B cell (primary cell): ENCODE measurements around the gene SNED1. TPM values are rescaled to one million over a fixed set of nuclear protein-coding genes. Genes with fewer than 3 reads are reported as not detected.

Experiments
- ATAC-seq: fragments of 200-7000 bp; cut with Tn5 transposase; one replicate; pipeline ENCODE4 v1.10.0; 2021; ENCODE audit warnings: low read depth, mild to moderate bottlenecking, moderate number of reproducible peaks, moderate library complexity
- CTCF ChIA-PET: fragments of 350-600 bp; sonication (Branson Sonifier 250); formaldehyde crosslinking; loops from one replicate; lab custom pipeline; 2021; ENCODE audit warnings: antibody characterized with exemption, inconsistent platforms; lab: Charles Lee
- POLR2A ChIA-PET: fragments of 350-600 bp; sonication (Branson Sonifier 250); formaldehyde crosslinking; loops from one replicate; lab custom pipeline; 2021; ENCODE audit warnings: antibody characterized with exemption; lab: Charles Lee
- DNase-seq: peaks from one replicate; pipeline ENCODE4 v3.0.0; 2013
- H2AFZ ChIP-seq: 2 replicates; pipeline ENCODE4 v1.6.1; 2012; ENCODE audit warnings: mild to moderate bottlenecking, low read depth, low read length; ENCODE audit not compliant: insufficient read depth, poor library complexity, severe bottlenecking
- H3K27ac ChIP-seq, 2 donors: 1 replicate in 1 of 2; 2 replicates in 1 of 2; pipeline ENCODE4 v1.5.1; 2012 to 2013; ENCODE audit warnings: low read length in 2 of 2, mild to moderate bottlenecking in 2 of 2, moderate library complexity in 1 of 2
- H3K27me3 ChIP-seq, 4 experiments: fragments of 200-600 bp in 1 of 4; sonication (generic) in 1 of 4; replicated peaks in 1 of 4; 1 replicate in 2 of 4; 2 replicates in 2 of 4; pipeline versions ENCODE4 v1.6.1 to v1.7.0; 2013 to 2016; ENCODE audit warnings: low read length in 3 of 4, mild to moderate bottlenecking in 2 of 4, mixed read lengths in 1 of 4, moderate library complexity in 1 of 4; ENCODE audit not compliant: insufficient read depth in 4 of 4, control insufficient read depth in 3 of 4; ENCODE audit errors: control extremely low read depth in 1 of 4
- H3K36me3 ChIP-seq, 2 experiments: replicated peaks in 1 of 2; 1 replicate in 1 of 2; 2 replicates in 1 of 2; pipeline versions ENCODE4 v1.6.1 to v1.7.1; 2013; ENCODE audit warnings: low read length in 1 of 2; ENCODE audit not compliant: insufficient read depth in 2 of 2, control insufficient read depth in 1 of 2; ENCODE audit errors: control extremely low read depth in 1 of 2, extremely low read depth in 1 of 2
- H3K4me1 ChIP-seq, 2 donors: fragments of 200-600 bp in 1 of 2; sonication (generic) in 1 of 2; 1 replicate in 1 of 2; 2 replicates in 1 of 2; pipeline versions ENCODE4 v1.5.1 to v1.6.1; 2013 to 2017; ENCODE audit warnings: low read length in 2 of 2; ENCODE audit not compliant: control insufficient read depth in 2 of 2, insufficient read depth in 2 of 2
- H3K4me2 ChIP-seq: replicated peaks from 2 replicates; pipeline ENCODE3; 2012; ENCODE audit warnings: mild to moderate bottlenecking, low read depth, low read length; ENCODE audit not compliant: poor library complexity, severe bottlenecking
- H3K4me3 ChIP-seq, 5 experiments: fragments of 200-600 bp in 1 of 5; sonication (generic) in 1 of 5; 1 replicate in 3 of 5; 2 replicates in 2 of 5; pipeline versions ENCODE4 v1.5.1 to v1.7.0; 2011 to 2016; ENCODE audit warnings: low read length in 4 of 5, mild to moderate bottlenecking in 4 of 5, low read depth in 2 of 5, control low read depth in 1 of 5, moderate library complexity in 1 of 5; ENCODE audit not compliant: insufficient read depth in 1 of 5; ENCODE audit errors: control extremely low read depth in 1 of 5, extremely low read depth in 1 of 5
- H3K79me2 ChIP-seq: fragments of 200-600 bp; sonication (generic); one replicate; pipeline ENCODE4 v1.6.0; 2016; ENCODE audit warnings: low read length; ENCODE audit not compliant: control insufficient read depth, insufficient read depth
- H3K9ac ChIP-seq: fragments of 200-600 bp; sonication (generic); 2 replicates; pipeline ENCODE4 v1.6.1; 2017; ENCODE audit warnings: mild to moderate bottlenecking, low read length, moderate library complexity
- H3K9me3 ChIP-seq, 3 donors: one replicate each; pipeline versions ENCODE4 v1.6.1 to v1.7.1; 2013; ENCODE audit warnings: low read length in 2 of 3; ENCODE audit not compliant: control insufficient read depth in 2 of 3, insufficient read depth in 1 of 3; ENCODE audit errors: control extremely low read depth in 1 of 3
- H4K20me1 ChIP-seq: 2 replicates; pipeline ENCODE4 v1.6.0; 2012; ENCODE audit warnings: mild to moderate bottlenecking, low read length; ENCODE audit not compliant: insufficient read depth, control insufficient read depth, poor library complexity, severe bottlenecking
- H3K27ac Mint-ChIP-seq: one replicate; pipeline ENCODE4 v1.8.0; 2021; ENCODE audit warnings: mixed read lengths
- H3K27me3 Mint-ChIP-seq: one replicate; pipeline ENCODE4 v1.8.0; 2021; ENCODE audit warnings: mixed read lengths
- H3K4me1 Mint-ChIP-seq: one replicate; pipeline ENCODE4 v1.8.0; 2021; ENCODE audit warnings: mixed read lengths
- H3K4me3 Mint-ChIP-seq: one replicate; pipeline ENCODE4 v1.8.0; 2021; ENCODE audit warnings: mixed read lengths
- H3K9me3 Mint-ChIP-seq: one replicate; pipeline ENCODE4 v1.8.0; 2022; ENCODE audit warnings: mixed read lengths; ENCODE audit not compliant: insufficient read depth
- EZH2 ChIP-seq: IDR thresholded peaks from 2 replicates; pipeline ENCODE4 v1.6.1; 2012; ENCODE audit warnings: borderline replicate concordance, low read depth, mild to moderate bottlenecking, moderate library complexity, low read length; ENCODE audit not compliant: insufficient read depth, poor library complexity, severe bottlenecking
- WGBS: methylation state at CpG from one replicate; pipeline ENCODE4 v1.1.5; 2013; ENCODE audit warnings: missing lambda C conversion rate; ENCODE audit not compliant: insufficient coverage; 5-methylcytosine and 5-hydroxymethylcytosine counted together
- intact Hi-C: fragments of 100-400 bp; cut with micrococcal nuclease; formaldehyde crosslinking; loops from one replicate; pipeline ENCODE4 v1.10.0; 2022
- polyA plus RNA-seq: library from polyadenylated mRNA; depleted of rRNA; stranded (reverse); fragments of >200 nt; gene quantifications from 2 replicates; pipeline ENCODE4 v1.2.3, GENCODE V29; 2012
- total RNA-seq, 2 donors: library from RNA; stranded (reverse); fragments of 120-200 nt in 1 of 2; gene quantifications; 1 replicate in 1 of 2; 2 replicates in 1 of 2; pipeline versions ENCODE4 v1.2.3 to v1.2.4, GENCODE V29; 2013 to 2022
- TF ChIP-seq, protein P1 (sequence below): fragments of 200-600 bp; IDR thresholded peaks from one replicate; pipeline ENCODE4 v1.8.0; 2022; ENCODE audit warnings: antibody characterized with exemption, mild to moderate bottlenecking

Gene SNED1
- total and polyA plus RNA-seq, 2 donors (not counting 1 experiment from before 2014, with no cell fraction given): 25.5 to 336 TPM

DNA sequence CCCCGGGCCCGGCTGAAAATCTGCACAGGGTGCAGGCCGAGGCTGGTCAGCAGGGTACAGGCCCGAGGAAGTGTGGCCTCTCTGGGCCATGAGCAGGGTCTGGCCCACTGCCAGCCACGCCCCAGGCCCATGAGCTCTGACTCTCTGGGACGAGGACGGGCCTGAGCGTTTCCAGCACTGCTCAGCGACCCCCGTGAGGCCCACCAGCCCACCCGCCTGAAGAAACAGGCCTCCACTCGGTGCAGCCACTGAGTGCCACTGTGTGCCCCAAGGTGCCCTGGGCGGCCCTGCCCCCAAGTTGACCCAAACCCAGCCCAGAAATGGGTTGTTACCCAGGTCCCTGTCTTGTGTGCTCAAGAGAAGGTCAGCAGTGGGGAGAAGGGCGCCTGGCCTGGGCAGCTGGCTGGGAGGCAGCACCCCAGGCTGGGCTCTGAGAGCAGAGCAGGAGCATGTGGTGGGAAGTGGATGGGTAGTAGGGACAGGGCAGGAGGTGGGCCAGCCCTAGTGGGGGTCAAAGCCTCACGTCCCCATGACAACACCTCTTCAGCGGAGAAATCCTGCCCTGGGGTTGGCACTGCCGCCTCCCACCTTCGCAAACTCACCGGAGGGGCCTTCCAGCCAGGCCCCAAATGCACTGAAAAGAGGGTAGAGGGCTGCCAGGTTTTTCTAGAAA is 2.1 kb upstream of the SNED1 start:
- Mint-ChIP-seq H3K27ac (no peak overlapping the region), H3K4me3 (no peak overlapping the region), H3K9me3 (no peaks in the 10 kb centered on the region), H3K27me3 (peaks cover 38% of the 10 kb centered on the region), H3K4me1 (peaks cover 11% of the 10 kb centered on the region)
- Histone ChIP-seq H3K27me3 (peaks cover 0 to 35% (median 8%) of the 10 kb centered on the region in 4 experiments), H3K79me2 (no peaks in the 10 kb centered on the region), H3K4me3 (no peak overlapping the region), H2AFZ (no peak overlapping the region), H3K27ac (no peak overlapping the region), H3K4me2 (no peak overlapping the region), H3K36me3 (no peaks in the 10 kb centered on the region), H4K20me1 (no peaks in the 10 kb centered on the region), H3K4me1 (peaks cover 7 to 8% of the 10 kb centered on the region in 2 donors), H3K9ac (no peak overlapping the region), H3K9me3 (peaks cover 0 to 7% (median 0%) of the 10 kb centered on the region in 3 donors)
- WGBS: 74% methylated on average over 19 of the region's 19 CpGs
- DNase-seq (no peak), ATAC-seq (no peak)
- intact Hi-C loops: loop anchor here (5.0 kb wide), 1 partner anchor 66 kb away; no protein-coding TSS in a partner anchor
- TF ChIP-seq, protein P1, sequence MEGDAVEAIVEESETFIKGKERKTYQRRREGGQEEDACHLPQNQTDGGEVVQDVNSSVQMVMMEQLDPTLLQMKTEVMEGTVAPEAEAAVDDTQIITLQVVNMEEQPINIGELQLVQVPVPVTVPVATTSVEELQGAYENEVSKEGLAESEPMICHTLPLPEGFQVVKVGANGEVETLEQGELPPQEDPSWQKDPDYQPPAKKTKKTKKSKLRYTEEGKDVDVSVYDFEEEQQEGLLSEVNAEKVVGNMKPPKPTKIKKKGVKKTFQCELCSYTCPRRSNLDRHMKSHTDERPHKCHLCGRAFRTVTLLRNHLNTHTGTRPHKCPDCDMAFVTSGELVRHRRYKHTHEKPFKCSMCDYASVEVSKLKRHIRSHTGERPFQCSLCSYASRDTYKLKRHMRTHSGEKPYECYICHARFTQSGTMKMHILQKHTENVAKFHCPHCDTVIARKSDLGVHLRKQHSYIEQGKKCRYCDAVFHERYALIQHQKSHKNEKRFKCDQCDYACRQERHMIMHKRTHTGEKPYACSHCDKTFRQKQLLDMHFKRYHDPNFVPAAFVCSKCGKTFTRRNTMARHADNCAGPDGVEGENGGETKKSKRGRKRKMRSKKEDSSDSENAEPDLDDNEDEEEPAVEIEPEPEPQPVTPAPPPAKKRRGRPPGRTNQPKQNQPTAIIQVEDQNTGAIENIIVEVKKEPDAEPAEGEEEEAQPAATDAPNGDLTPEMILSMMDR: no peak
- TF ChIP-seq EZH2: no peak
- ChIA-PET CTCF (no interaction called here), POLR2A (no interaction called here)

DNA sequence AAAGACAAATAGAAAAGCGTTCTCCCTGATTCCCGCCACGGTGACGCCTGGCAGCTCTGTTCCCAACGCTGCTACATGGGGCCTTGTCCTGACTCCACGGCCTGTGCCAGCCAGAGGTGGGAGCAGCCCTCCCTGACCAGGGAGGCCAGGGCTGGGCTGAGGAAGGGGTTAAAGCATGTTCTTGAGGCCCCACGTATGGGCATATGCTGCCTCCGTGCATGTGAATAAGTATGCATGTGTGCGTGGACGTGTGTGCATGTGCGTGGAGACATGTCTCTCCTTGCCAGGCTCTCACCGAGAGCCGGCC is 1.6 kb upstream of the SNED1 start:
- CTCF ChIA-PET: no interaction called here
- 97% methylated on average over 13 of the region's 13 CpGs for WGBS
- Mint-ChIP-seq H3K9me3 (no peaks in the 10 kb centered on the region), H3K27me3 (peaks cover 39% of the 10 kb centered on the region), H3K4me3 (no peak overlapping the region), H3K4me1 (peaks cover 11% of the 10 kb centered on the region), H3K27ac (no peak overlapping the region)
- intact Hi-C loops: loop anchor here (5.0 kb wide), 1 partner anchor 66 kb away; no protein-coding TSS in a partner anchor
- peaks cover 0 to 37% (median 8%) of the 10 kb centered on the region in 4 experiments for H3K27me3 ChIP-seq
- H3K9me3 ChIP-seq: peaks cover 0 to 7% (median 0%) of the 10 kb centered on the region in 3 donors
- POLR2A ChIA-PET: no interaction called here
- no peak overlapping the region for H2AFZ ChIP-seq
- H3K79me2 ChIP-seq: no peaks in the 10 kb centered on the region
- H3K36me3 ChIP-seq: no peaks in the 10 kb centered on the region
- DNase-seq (no peak), ATAC-seq (no peak)
- peaks cover 7 to 8% of the 10 kb centered on the region in 2 donors for H3K4me1 ChIP-seq
- no peak overlapping the region for H3K27ac ChIP-seq
- no peak overlapping the region for H3K4me3 ChIP-seq
- no peaks in the 10 kb centered on the region for H4K20me1 ChIP-seq
- H3K9ac ChIP-seq: no peak overlapping the region
- no peak overlapping the region for H3K4me2 ChIP-seq
- TF ChIP-seq, protein P1: no peak
- no peak for TF ChIP-seq EZH2
